GM10248 (cell line): Measurements from ENCODE around the gene MAPK7.

Experiments
- CTCF ChIA-PET: fragments of 300-600 bp; sonication (Branson Sonifier 250); formaldehyde crosslinking; extraction: SDS; loops from one replicate; lab custom pipeline; 2021; ENCODE audit warnings: antibody characterized with exemption; lab: Yijun Ruan, JAX
- POLR2A ChIA-PET: fragments of 350-650 bp; sonication (Branson Sonifier 250); formaldehyde crosslinking; extraction: SDS; loops from one replicate; lab custom pipeline; 2020; ENCODE audit warnings: antibody characterized with exemption; lab: Yijun Ruan, JAX
- DNase-seq: peaks from one replicate; pipeline ENCODE4 v3.0.0; 2012; ENCODE audit errors: extremely low spot score
- TF ChIP-seq, protein P1 (sequence below): IDR thresholded peaks from 2 replicates; pipeline ENCODE4 v1.5.1; 2012; ENCODE audit warnings: mild to moderate bottlenecking, low read depth; ENCODE audit errors: extremely low read depth, missing control alignments, control extremely low read depth

Gene MAPK7

GRCh38 chr17:19402171-19402570 lies 23.9 kb downstream of the MAPK7 start:
- CTCF ChIA-PET = interaction anchor here (1.1 to 1.3 kb wide), 2 partner anchors 26 to 39 kb away, joined by 3 to 4 read pairs; partner anchors contain the start of gene B9D1
- TF ChIP-seq, protein P1, sequence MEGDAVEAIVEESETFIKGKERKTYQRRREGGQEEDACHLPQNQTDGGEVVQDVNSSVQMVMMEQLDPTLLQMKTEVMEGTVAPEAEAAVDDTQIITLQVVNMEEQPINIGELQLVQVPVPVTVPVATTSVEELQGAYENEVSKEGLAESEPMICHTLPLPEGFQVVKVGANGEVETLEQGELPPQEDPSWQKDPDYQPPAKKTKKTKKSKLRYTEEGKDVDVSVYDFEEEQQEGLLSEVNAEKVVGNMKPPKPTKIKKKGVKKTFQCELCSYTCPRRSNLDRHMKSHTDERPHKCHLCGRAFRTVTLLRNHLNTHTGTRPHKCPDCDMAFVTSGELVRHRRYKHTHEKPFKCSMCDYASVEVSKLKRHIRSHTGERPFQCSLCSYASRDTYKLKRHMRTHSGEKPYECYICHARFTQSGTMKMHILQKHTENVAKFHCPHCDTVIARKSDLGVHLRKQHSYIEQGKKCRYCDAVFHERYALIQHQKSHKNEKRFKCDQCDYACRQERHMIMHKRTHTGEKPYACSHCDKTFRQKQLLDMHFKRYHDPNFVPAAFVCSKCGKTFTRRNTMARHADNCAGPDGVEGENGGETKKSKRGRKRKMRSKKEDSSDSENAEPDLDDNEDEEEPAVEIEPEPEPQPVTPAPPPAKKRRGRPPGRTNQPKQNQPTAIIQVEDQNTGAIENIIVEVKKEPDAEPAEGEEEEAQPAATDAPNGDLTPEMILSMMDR = no peak
- DNase-seq = no peak
- POLR2A ChIA-PET = no interaction called here

GRCh38 chr17:19403021-19403420 lies 24.7 kb downstream of the MAPK7 start:
- no peak for DNase-seq
- ChIA-PET CTCF (no interaction called here), POLR2A (no interaction called here)
- TF ChIP-seq, protein P1 = no peak

- DNase-seq = no peak
- ChIA-PET POLR2A (no interaction called here), CTCF (no interaction called here)
- TF ChIP-seq, protein P1 = no peak
Measured at GRCh38 chr17:19404264-19404663, 26.0 kb downstream of the MAPK7 start.

DNA sequence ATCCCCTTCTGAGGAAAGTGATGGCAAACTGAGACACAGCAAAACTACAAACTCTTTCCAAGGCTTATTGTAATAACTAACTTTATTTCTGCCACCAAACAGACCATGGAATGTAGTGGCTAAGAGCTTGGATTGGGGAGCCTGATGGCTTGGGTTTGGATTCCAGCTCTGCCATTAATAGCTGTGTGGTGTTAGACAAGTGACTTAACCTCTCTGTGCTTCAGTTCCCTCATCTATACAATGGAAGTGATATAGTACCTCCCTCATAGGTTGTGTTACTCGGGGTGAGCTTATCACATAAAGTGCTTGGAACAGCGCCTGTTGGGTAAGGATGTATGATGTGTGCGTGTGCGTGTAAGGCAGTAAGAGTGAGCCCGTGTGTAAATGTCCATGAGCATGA lies 26.8 kb downstream of the MAPK7 start:
- TF ChIP-seq, protein P1 = no peak
- ChIA-PET CTCF (interaction anchor here (1.5 kb wide), 1 partner anchor 361 kb away, joined by 5 read pairs; no protein-coding TSS in a partner anchor), POLR2A (no interaction called here)
- DNase-seq = no peak

- ChIA-PET POLR2A (no interaction called here), CTCF (no interaction called here)
- no peak for DNase-seq
- TF ChIP-seq, protein P1 = no peak
Measured at GRCh38 chr17:19407601-19408345, 29.5 kb downstream of the MAPK7 start.

DNA sequence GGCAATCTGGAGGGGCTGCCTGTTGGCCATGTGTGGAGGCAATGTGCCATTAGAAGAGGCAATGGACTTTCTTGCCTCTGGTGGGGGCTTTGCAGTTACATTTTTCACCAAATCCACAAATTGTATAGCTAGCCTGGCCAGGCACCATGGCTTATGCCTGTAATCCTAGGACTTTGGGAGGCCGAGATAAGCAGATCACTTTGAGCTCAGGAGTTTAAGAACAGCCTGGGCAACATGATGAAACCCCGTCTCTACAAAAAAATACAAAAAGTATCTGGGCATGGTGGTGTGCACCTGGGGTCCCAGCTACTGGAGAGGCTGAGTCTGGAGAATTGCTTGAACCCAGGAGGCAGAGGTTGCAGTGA lies 30.0 kb downstream of the MAPK7 start:
- TF ChIP-seq, protein P1 = no peak
- no peak for DNase-seq
- ChIA-PET CTCF (no interaction called here), POLR2A (no interaction called here)
